ENCODE measurements around the gene SYNCRIP.

The SYNCRIP gene

GRCh38 chr6:85594197-85594930 lies 48.3 kb downstream of the SYNCRIP start:
- peak overlapping the region; percentile 52 to 84 for H3K18ac ChIP-seq (ENCODE audit: low read depth in 1 of 2, low read length in 2 of 2)
- peak overlapping the region; percentile 92 to 93 for H3K4me3 ChIP-seq (ENCODE audit: insufficient read depth in 1 of 2, low read depth in 1 of 2, low read length in 2 of 2)
- H2BK5ac ChIP-seq (ENCODE audit: low read depth, low read length, poor library complexity, severe bottlenecking), result no peak overlapping the region
- H3K27me3 ChIP-seq (ENCODE audit: control insufficient read depth in 1 of 2, insufficient read depth in 1 of 2, low read length in 2 of 2), result no peaks in the 10 kb centered on the region
- no peak overlapping the region for H2AK5ac ChIP-seq (ENCODE audit: low read length, severe bottlenecking)
- 3% methylated on average over 21 of the region's 35 CpGs for WGBS
- DNase-seq, result no peak
- no peak overlapping the region for H2BK12ac ChIP-seq (ENCODE audit: low read length in 2 of 2)
- peak overlapping the region in 1 of 2 experiments; percentile 53 for H3K4ac ChIP-seq (ENCODE audit: low read depth in 1 of 2, low read length in 2 of 2)
- H3K9me3 ChIP-seq (ENCODE audit: control insufficient read depth, low read length), result no peaks in the 10 kb centered on the region
- peak overlapping the region; percentile 49 for H2AFZ ChIP-seq (ENCODE audit: low read depth, low read length)
- H3K4me1 ChIP-seq (ENCODE audit: control insufficient read depth, insufficient read depth, low read depth, low read length), result peaks cover 2% of the 10 kb centered on the region
- H3K4me2 ChIP-seq (ENCODE audit: low read length, poor library complexity, severe bottlenecking), result peak overlapping the region; percentile 80
- peak overlapping the region; percentile 82 for H3K27ac ChIP-seq (ENCODE audit: low read length, poor library complexity, severe bottlenecking)
- no peak overlapping the region for H4K91ac ChIP-seq (ENCODE audit: low read length)
- H3K36me3 ChIP-seq (ENCODE audit: control insufficient read depth in 1 of 2, insufficient read depth in 2 of 2, low read depth in 1 of 2, low read length in 2 of 2), result no peaks in the 10 kb centered on the region
- H3K9ac ChIP-seq (ENCODE audit: low read length), result peak overlapping the region; percentile 97
- no peak overlapping the region for H3K14ac ChIP-seq (ENCODE audit: low read length in 2 of 2)
- no peak overlapping the region for H2BK15ac ChIP-seq (ENCODE audit: low read depth, poor library complexity, severe bottlenecking)
- peak overlapping the region; percentile 66 for H2BK120ac ChIP-seq (ENCODE audit: low read depth, low read length)
- H4K8ac ChIP-seq (ENCODE audit: low read length), result peak overlapping the region; percentile 20
- H3K23ac ChIP-seq (ENCODE audit: low read length in 2 of 2), result peak overlapping the region in 1 of 2 experiments; percentile 65
- peaks cover 2% of the 10 kb centered on the region for H3K79me1 ChIP-seq (replicated peaks; ENCODE audit: low read length, poor library complexity, severe bottlenecking)

- Histone ChIP-seq H4K8ac (ENCODE audit: low read length) (peak within 1 kb of the TSS; percentile 92), H2BK12ac (ENCODE audit: low read length in 2 of 2) (no peak within 1 kb of the TSS), H3K4ac (ENCODE audit: low read depth in 1 of 2, low read length in 2 of 2) (peak within 1 kb of the TSS; percentile 35 to 95), H3K27me3 (ENCODE audit: control insufficient read depth in 1 of 2, insufficient read depth in 1 of 2, low read length in 2 of 2) (no peaks in the 10 kb centered on the region), H3K4me1 (ENCODE audit: control insufficient read depth, insufficient read depth, low read depth, low read length) (peaks cover 2% of the 10 kb centered on the region), H2BK15ac (ENCODE audit: low read depth, poor library complexity, severe bottlenecking) (peak within 1 kb of the TSS; percentile 82), H3K4me2 (ENCODE audit: low read length, poor library complexity, severe bottlenecking) (peak within 1 kb of the TSS; percentile 80), H3K9me3 (ENCODE audit: control insufficient read depth, low read length) (no peaks in the 10 kb centered on the region), H2AK5ac (ENCODE audit: low read length, severe bottlenecking) (no peak within 1 kb of the TSS), H2BK5ac (ENCODE audit: low read depth, low read length, poor library complexity, severe bottlenecking) (peak within 1 kb of the TSS; percentile 53), H3K18ac (ENCODE audit: low read depth in 1 of 2, low read length in 2 of 2) (peak within 1 kb of the TSS; percentile 97 to 98), H3K14ac (ENCODE audit: low read length in 2 of 2) (peak within 1 kb of the TSS in 1 of 2 experiments; percentile 100), H4K91ac (ENCODE audit: low read length) (peak within 1 kb of the TSS; percentile 88), H2AFZ (ENCODE audit: low read depth, low read length) (peak within 1 kb of the TSS; percentile 85), H3K23ac (ENCODE audit: low read length in 2 of 2) (peak within 1 kb of the TSS in 1 of 2 experiments; percentile 89), H3K9ac (ENCODE audit: low read length) (peak within 1 kb of the TSS; percentile 97), H3K27ac (ENCODE audit: low read length, poor library complexity, severe bottlenecking) (peak within 1 kb of the TSS; percentile 91), H3K36me3 (ENCODE audit: control insufficient read depth in 1 of 2, insufficient read depth in 2 of 2, low read depth in 1 of 2, low read length in 2 of 2) (no peaks in the 10 kb centered on the region), H2BK120ac (ENCODE audit: low read depth, low read length) (peak within 1 kb of the TSS; percentile 66), H3K4me3 (ENCODE audit: insufficient read depth in 1 of 2, low read depth in 1 of 2, low read length in 2 of 2) (peak within 1 kb of the TSS; percentile 92 to 93), H3K79me1 (replicated peaks; ENCODE audit: low read length, poor library complexity, severe bottlenecking) (peaks cover 2% of the 10 kb centered on the region)
- under 1% methylated on average over 71 of the region's 82 CpGs for WGBS
- peak; percentile 97 for DNase-seq
These were observed 49.1 kb downstream of the SYNCRIP start, which contains the start of gene SNX14 for GRCh38 chr6:85593438-85594196. Gene SNX14 (minus strand): TSS chr6:85593858. CDS start chr6:85593718, 140 bp downstream.

- H3K36me3 ChIP-seq (ENCODE audit: control insufficient read depth in 1 of 2, insufficient read depth in 2 of 2, low read depth in 1 of 2, low read length in 2 of 2), result no peaks in the 10 kb centered on the region
- no peak overlapping the region for H3K4ac ChIP-seq (ENCODE audit: low read depth in 1 of 2, low read length in 2 of 2)
- no peak overlapping the region for H2AFZ ChIP-seq (ENCODE audit: low read depth, low read length)
- H4K8ac ChIP-seq (ENCODE audit: low read length), result no peak overlapping the region
- no peak overlapping the region for H2BK5ac ChIP-seq (ENCODE audit: low read depth, low read length, poor library complexity, severe bottlenecking)
- no peaks in the 10 kb centered on the region for H3K9me3 ChIP-seq (ENCODE audit: control insufficient read depth, low read length)
- no peak overlapping the region for H2AK5ac ChIP-seq (ENCODE audit: low read length, severe bottlenecking)
- H3K14ac ChIP-seq (ENCODE audit: low read length in 2 of 2), result no peak overlapping the region
- no peak overlapping the region for H2BK12ac ChIP-seq (ENCODE audit: low read length in 2 of 2)
- H3K27ac ChIP-seq (ENCODE audit: low read length, poor library complexity, severe bottlenecking), result no peak overlapping the region
- peak overlapping the region; percentile 97 for H3K9ac ChIP-seq (ENCODE audit: low read length)
- H3K79me1 ChIP-seq (replicated peaks; ENCODE audit: low read length, poor library complexity, severe bottlenecking), result peaks cover 4% of the 10 kb centered on the region
- no peak overlapping the region for H4K91ac ChIP-seq (ENCODE audit: low read length)
- peak overlapping the region in 1 of 2 experiments; percentile 93 for H3K4me3 ChIP-seq (ENCODE audit: insufficient read depth in 1 of 2, low read depth in 1 of 2, low read length in 2 of 2)
- H3K23ac ChIP-seq (ENCODE audit: low read length in 2 of 2), result no peak overlapping the region
- H3K27me3 ChIP-seq (ENCODE audit: control insufficient read depth in 1 of 2, insufficient read depth in 1 of 2, low read length in 2 of 2), result no peaks in the 10 kb centered on the region
- no peak overlapping the region for H3K18ac ChIP-seq (ENCODE audit: low read depth in 1 of 2, low read length in 2 of 2)
- no peak for DNase-seq
- no peak overlapping the region for H2BK120ac ChIP-seq (ENCODE audit: low read depth, low read length)
- H3K4me2 ChIP-seq (ENCODE audit: low read length, poor library complexity, severe bottlenecking), result no peak overlapping the region
- H2BK15ac ChIP-seq (ENCODE audit: low read depth, poor library complexity, severe bottlenecking), result no peak overlapping the region
- WGBS, result 100% methylated on average over 1 of the region's 1 CpG
- H3K4me1 ChIP-seq (ENCODE audit: control insufficient read depth, insufficient read depth, low read depth, low read length), result peaks cover 2% of the 10 kb centered on the region
These were observed 50.7 kb downstream of the SYNCRIP start for GRCh38 chr6:85592033-85592432.

- Histone ChIP-seq H2AFZ (ENCODE audit: low read depth, low read length) (no peak overlapping the region), H2AK5ac (ENCODE audit: low read length, severe bottlenecking) (no peak overlapping the region), H3K27ac (ENCODE audit: low read length, poor library complexity, severe bottlenecking) (no peak overlapping the region), H3K9me3 (ENCODE audit: control insufficient read depth, low read length) (no peaks in the 10 kb centered on the region), H3K79me1 (replicated peaks; ENCODE audit: low read length, poor library complexity, severe bottlenecking) (peaks cover 6% of the 10 kb centered on the region), H3K4me1 (ENCODE audit: control insufficient read depth, insufficient read depth, low read depth, low read length) (peaks cover 2% of the 10 kb centered on the region), H4K91ac (ENCODE audit: low read length) (no peak overlapping the region), H3K27me3 (ENCODE audit: control insufficient read depth in 1 of 2, insufficient read depth in 1 of 2, low read length in 2 of 2) (no peaks in the 10 kb centered on the region), H3K4me3 (ENCODE audit: insufficient read depth in 1 of 2, low read depth in 1 of 2, low read length in 2 of 2) (peak overlapping the region in 1 of 2 experiments; percentile 93), H2BK15ac (ENCODE audit: low read depth, poor library complexity, severe bottlenecking) (no peak overlapping the region), H3K14ac (ENCODE audit: low read length in 2 of 2) (no peak overlapping the region), H3K36me3 (ENCODE audit: control insufficient read depth in 1 of 2, insufficient read depth in 2 of 2, low read depth in 1 of 2, low read length in 2 of 2) (no peaks in the 10 kb centered on the region), H2BK5ac (ENCODE audit: low read depth, low read length, poor library complexity, severe bottlenecking) (no peak overlapping the region), H2BK120ac (ENCODE audit: low read depth, low read length) (no peak overlapping the region), H3K23ac (ENCODE audit: low read length in 2 of 2) (no peak overlapping the region), H3K4me2 (ENCODE audit: low read length, poor library complexity, severe bottlenecking) (no peak overlapping the region), H3K4ac (ENCODE audit: low read depth in 1 of 2, low read length in 2 of 2) (no peak overlapping the region), H4K8ac (ENCODE audit: low read length) (no peak overlapping the region), H3K9ac (ENCODE audit: low read length) (peak overlapping the region; percentile 97), H3K18ac (ENCODE audit: low read depth in 1 of 2, low read length in 2 of 2) (no peak overlapping the region), H2BK12ac (ENCODE audit: low read length in 2 of 2) (no peak overlapping the region)
- no CpG with 5 or more reads among the region's 1 CpG for WGBS
- no peak for DNase-seq
These were observed 51.5 kb downstream of the SYNCRIP start for GRCh38 chr6:85591207-85591606.
